ENCODE measurements around the gene ANO5. TPM values are rescaled to one million over a fixed set of nuclear protein-coding genes. Genes with fewer than 3 reads are reported as not detected.
A peak's percentile ranks its signal among the peaks of the same experiment; 100 is the strongest.

The ANO5 gene
- total RNA-seq, 1 experiment from 2014 or later: 3.4 TPM

GRCh38 chr11:22194907-22195306 lies 2.0 kb downstream of the ANO5 start:
- Histone ChIP-seq H4K5ac (ENCODE audit: insufficient read length, low read depth, low read length) (no peak overlapping the region), H4K20me1 (ENCODE audit: control insufficient read depth, insufficient read depth, insufficient read length) (no peaks in the 10 kb centered on the region)

More at GRCh38 chr11:22194907-22195306, 2.0 kb downstream of the ANO5 start:
- H3K4me3 Mint-ChIP-seq: peak overlapping the region in 1 of 2 experiments; percentile 96; a peak in 3 of 5 replicates
- H3K27me3 Mint-ChIP-seq (ENCODE audit: low read depth): peaks cover 10% of the 10 kb centered on the region
- Histone ChIP-seq H2AK5ac (ENCODE audit: insufficient read length, low read length) (no peak overlapping the region), H3K4me1 (ENCODE audit: insufficient read depth, low read length) (no peaks in the 10 kb centered on the region; the same call in 1 of the 2 replicates), H3K9ac (ENCODE audit: extremely low read depth, insufficient read length, low read length) (no peak overlapping the region), H3K9me3 (ENCODE audit: control insufficient read depth, low read depth, low read length) (no peaks in the 10 kb centered on the region), H2BK12ac (ENCODE audit: insufficient read length, low read depth, low read length) (no peak overlapping the region), H3K14ac (ENCODE audit: insufficient read depth, low read length) (no peak overlapping the region), H2BK120ac (ENCODE audit: low read depth, low read length, poor library complexity, severe bottlenecking) (no peak overlapping the region), H3K23ac (ENCODE audit: insufficient read length, low read depth, low read length) (no peak overlapping the region), H4K8ac (replicated peaks; ENCODE audit: insufficient read length, low read depth, low read length) (no peak overlapping the region), H3K23me2 (ENCODE audit: insufficient read length, low read depth, low read length, poor library complexity, severe bottlenecking) (peaks cover 9% of the 10 kb centered on the region), H2BK20ac (ENCODE audit: low read depth, low read length, poor library complexity, severe bottlenecking) (no peak overlapping the region), H3K4ac (ENCODE audit: low read depth, low read length) (no peak overlapping the region), H3K4me2 (ENCODE audit: insufficient read depth, insufficient read length, low read length) (no peak overlapping the region), H3K27me3 (ENCODE audit: insufficient read depth, low read length) (no peaks in the 10 kb centered on the region), H3K27ac (ENCODE audit: insufficient read length, low read depth, low read length) (no peak overlapping the region), H2BK15ac (ENCODE audit: low read depth, low read length) (no peak overlapping the region), H3T11ph (ENCODE audit: low read length) (no peak overlapping the region), H3K79me2 (ENCODE audit: insufficient read depth, low read length) (no peaks in the 10 kb centered on the region), H3K79me1 (ENCODE audit: insufficient read depth, low read depth, low read length, poor library complexity, severe bottlenecking) (no peaks in the 10 kb centered on the region), H4K91ac (ENCODE audit: insufficient read length, low read depth, low read length) (no peak overlapping the region), H2BK5ac (ENCODE audit: insufficient read length, low read length) (no peak overlapping the region), H2AFZ (ENCODE audit: low read length) (no peak overlapping the region), H3K18ac (ENCODE audit: insufficient read length, low read depth, low read length) (no peak overlapping the region), H3K56ac (ENCODE audit: insufficient read length, low read depth, low read length) (no peak overlapping the region)
- H3K36me3 Mint-ChIP-seq (ENCODE audit: insufficient read depth in 1 of 3, low read depth in 3 of 3): 0 out of 7 replicates have a peak, but pooled peaks cover 0 to 4% (median 0%) of the 10 kb centered on the region in 3 experiments
- H3K9me3 Mint-ChIP-seq: no peaks in the 10 kb centered on the region
- H3K4me1 Mint-ChIP-seq: peaks cover 14 to 27% of the 10 kb centered on the region in 2 experiments
- WGBS (ENCODE audit: extremely low coverage, insufficient read length, low lambda C conversion rate): no CpG with 5 or more reads among the region's 2 CpGs
- 0 out of 3 replicates have a peak, but pooled peaks have one; percentile 12 for TF ChIP-seq CTCF (conservative IDR thresholded peaks at IDR 0.05)
- H3K27ac Mint-ChIP-seq: no peak overlapping the region
- DNase-seq: no peak

Measured in H9 (cell line).